Keratinocyte (primary cell): ENCODE data around the gene NRG3. TPM values are rescaled to one million over a fixed set of nuclear protein-coding genes. Genes with fewer than 3 reads are reported as not detected.

Experiments used
- DNase-seq: peaks from one replicate; pipeline ENCODE4 v3.0.0-alpha.2; 2011; ENCODE audit warnings: low read depth, missing footprints, low spot score
- FAIRE-seq: peaks from 2 replicates; lab custom pipeline; 2011; peaks lifted over from hg19 to GRCh38; lab: Jason Lieb, UNC
- H2AFZ ChIP-seq: 2 replicates; pipeline ENCODE4 v1.6.0; 2012; ENCODE audit warnings: low read length, control low read depth, inconsistent platforms; ENCODE audit not compliant: control insufficient read depth
- H3K27ac ChIP-seq: 2 replicates; pipeline ENCODE4 v1.5.1; 2011; ENCODE audit warnings: low read length; ENCODE audit not compliant: control insufficient read depth, insufficient read depth
- H3K27me3 ChIP-seq: 3 replicates; pipeline ENCODE4 v1.6.0; 2011; ENCODE audit warnings: low read length; ENCODE audit not compliant: control insufficient read depth, insufficient read depth; ENCODE audit errors: extremely low read depth
- H3K36me3 ChIP-seq, 2 experiments: 2 replicates in 1 of 2; 3 replicates in 1 of 2; pipeline ENCODE4 v1.5.1; 2011; ENCODE audit warnings: low read length in 2 of 2, mild to moderate bottlenecking in 1 of 2; ENCODE audit not compliant: control insufficient read depth in 2 of 2, insufficient read depth in 2 of 2; ENCODE audit errors: extremely low read depth in 1 of 2
- H3K4me1 ChIP-seq: 3 replicates; pipeline ENCODE4 v1.5.1; 2011; ENCODE audit warnings: low read length; ENCODE audit not compliant: control insufficient read depth, insufficient read depth; ENCODE audit errors: extremely low read depth
- H3K4me2 ChIP-seq: 3 replicates; pipeline ENCODE4 v1.6.0; 2011; ENCODE audit warnings: low read depth, low read length; ENCODE audit not compliant: control insufficient read depth, insufficient read depth; ENCODE audit errors: extremely low read depth
- H3K4me3 ChIP-seq, 3 experiments: fragments of 200-600 bp in 1 of 3; sonication (generic) in 1 of 3; 2 replicates in 2 of 3; 3 replicates in 1 of 3; pipeline ENCODE4 v1.5.1; 2011 to 2016; ENCODE audit warnings: low read length in 3 of 3, mild to moderate bottlenecking in 3 of 3, control low read depth in 2 of 3, inconsistent platforms in 1 of 3, low read depth in 1 of 3, mixed read lengths in 1 of 3, mixed run types in 1 of 3, moderate library complexity in 1 of 3; ENCODE audit not compliant: control insufficient read depth in 2 of 3, insufficient read depth in 2 of 3; ENCODE audit errors: extremely low read depth in 1 of 3
- H3K79me2 ChIP-seq: 2 replicates; pipeline ENCODE4 v1.6.0; 2012; ENCODE audit warnings: low read length; ENCODE audit not compliant: control insufficient read depth, insufficient read depth
- H3K9ac ChIP-seq: 3 replicates; pipeline ENCODE4 v1.6.0; 2011; ENCODE audit warnings: low read length; ENCODE audit not compliant: control insufficient read depth, insufficient read depth; ENCODE audit errors: extremely low read depth
- H3K9me1 ChIP-seq: 3 replicates; pipeline ENCODE4 v1.6.0; 2011; ENCODE audit warnings: low read length; ENCODE audit not compliant: control insufficient read depth, insufficient read depth; ENCODE audit errors: extremely low read depth
- H3K9me3 ChIP-seq: 2 replicates; pipeline ENCODE4 v1.5.1; 2012; ENCODE audit warnings: low read depth, low read length; ENCODE audit not compliant: control insufficient read depth
- H4K20me1 ChIP-seq: 3 replicates; pipeline ENCODE4 v1.6.0; 2011; ENCODE audit warnings: low read length; ENCODE audit not compliant: control insufficient read depth, insufficient read depth; ENCODE audit errors: extremely low read depth
- CTCF ChIP-seq, 3 experiments: IDR thresholded peaks in 1 of 3; conservative IDR thresholded peaks in 1 of 3; optimal IDR thresholded peaks in 1 of 3; 2 replicates in 2 of 3; 3 replicates in 1 of 3; pipeline versions ENCODE3 to v1.5.1; 2011; ENCODE audit warnings: low read length in 3 of 3, mild to moderate bottlenecking in 3 of 3, moderate library complexity in 2 of 3, control low read depth in 1 of 3, inconsistent platforms in 1 of 3; ENCODE audit not compliant: insufficient read depth in 2 of 3; ENCODE audit errors: extremely low read depth in 1 of 3
- EZH2 ChIP-seq: IDR thresholded peaks from one replicate; pipeline ENCODE4 v1.6.1; 2012; ENCODE audit warnings: inconsistent platforms, mild to moderate bottlenecking, low read length, moderate library complexity
- dilution Hi-C: fragments of 300-500 bp; cut with MboI; formaldehyde crosslinking; loops from one replicate; pipeline ENCODE4 v1.7.0; 2020; ENCODE audit warnings: low sequenced_read_pairs; ENCODE audit not compliant: extremely low pct_ligation_motif_present
- polyA plus RNA-seq, 5 experiments: library from polyadenylated mRNA; depleted of rRNA in 3 of 5; stranded (reverse) in 3 of 5; stranded (forward) in 1 of 5; unstranded in 1 of 5; fragments of >200 nt; gene quantifications; 1 replicate in 1 of 5; 2 replicates in 3 of 5; 3 replicates in 1 of 5; pipeline versions ENCODE4 v1.2.1 to v1.2.3, GENCODE V29; 2011 to 2012; ENCODE audit warnings: missing spikeins in 2 of 5, low read depth in 1 of 5, low replicate concordance in 1 of 5

NRG3 gene
- polyA plus RNA-seq, 1 donor (not counting 4 experiments of a cell fraction or from before 2014, with no cell fraction given) = not detected

- no peak overlapping the region for H3K4me2 ChIP-seq
- dilution Hi-C loops = no loop called here
- H3K4me3 ChIP-seq = no peak overlapping the region
- no peaks in the 10 kb centered on the region for H3K27me3 ChIP-seq
- H3K9ac ChIP-seq = no peak overlapping the region
- no peaks in the 10 kb centered on the region for H3K79me2 ChIP-seq
- no peaks in the 10 kb centered on the region for H3K9me3 ChIP-seq
- no peaks in the 10 kb centered on the region for H4K20me1 ChIP-seq
- no peak for DNase-seq
- FAIRE-seq = no peak
- no peaks in the 10 kb centered on the region for H3K9me1 ChIP-seq
- H3K27ac ChIP-seq = no peak overlapping the region
- H3K36me3 ChIP-seq = no peaks in the 10 kb centered on the region
- no peak overlapping the region for H2AFZ ChIP-seq
- H3K4me1 ChIP-seq = no peaks in the 10 kb centered on the region
- no peak for TF ChIP-seq EZH2
- no peak for TF ChIP-seq CTCF (optimal IDR thresholded peaks at IDR 0.05 in 1 of 3, IDR thresholded peaks at IDR 0.05 in 1 of 3, conservative IDR thresholded peaks at IDR 0.05 in 1 of 3; ENCODE audit: extremely low read depth in 1 of 3, insufficient read depth in 2 of 3, low read length in 3 of 3)
Observed at GRCh38 chr10:81898518-81898917, 23.5 kb downstream of the NRG3 start.

GRCh38 chr10:81900989-81901388 is 26.0 kb downstream of the NRG3 start:
- dilution Hi-C loops = no loop called here
- no peak for DNase-seq

More at GRCh38 chr10:81900989-81901388, 26.0 kb downstream of the NRG3 start:
- no peak overlapping the region for H3K4me2 ChIP-seq
- H3K4me1 ChIP-seq = no peaks in the 10 kb centered on the region
- no peaks in the 10 kb centered on the region for H3K36me3 ChIP-seq
- no peak overlapping the region for H2AFZ ChIP-seq
- H3K27me3 ChIP-seq = no peaks in the 10 kb centered on the region
- H3K9ac ChIP-seq = no peak overlapping the region
- H3K9me3 ChIP-seq = no peaks in the 10 kb centered on the region
- no peaks in the 10 kb centered on the region for H3K79me2 ChIP-seq
- no peak overlapping the region for H3K4me3 ChIP-seq
- no peak for TF ChIP-seq CTCF (optimal IDR thresholded peaks at IDR 0.05 in 1 of 3, IDR thresholded peaks at IDR 0.05 in 1 of 3, conservative IDR thresholded peaks at IDR 0.05 in 1 of 3; ENCODE audit: extremely low read depth in 1 of 3, insufficient read depth in 2 of 3, low read length in 3 of 3)
- no peak for TF ChIP-seq EZH2
- FAIRE-seq = no peak
- H3K9me1 ChIP-seq = no peaks in the 10 kb centered on the region
- H3K27ac ChIP-seq = no peak overlapping the region
- H4K20me1 ChIP-seq = no peaks in the 10 kb centered on the region
